Chondrocyte (in vitro differentiated cells): ENCODE measurements around the gene TRAF3. TPM values are rescaled to one million over a fixed set of nuclear protein-coding genes. Genes with fewer than 3 reads are reported as not detected.

Source experiments
- DNase-seq: peaks from one replicate; pipeline ENCODE4 v3.0.0; 2021; ENCODE audit warnings: mixed read lengths, low spot score
- H3K27ac Mint-ChIP-seq: one replicate; pipeline ENCODE4 v1.8.0; 2021; ENCODE audit warnings: mild to moderate bottlenecking, moderate library complexity, mixed read lengths; ENCODE audit not compliant: unreplicated experiment
- H3K27me3 Mint-ChIP-seq: 2 replicates; pipeline ENCODE4 v1.8.0; 2021; ENCODE audit warnings: low read depth, mixed read lengths
- H3K36me3 Mint-ChIP-seq: 2 replicates; pipeline ENCODE4 v1.8.0; 2021; ENCODE audit warnings: low read depth, mixed read lengths
- H3K4me1 Mint-ChIP-seq: 2 replicates; pipeline ENCODE4 v1.8.0; 2021; ENCODE audit warnings: low read depth, mild to moderate bottlenecking, mixed read lengths
- H3K4me3 Mint-ChIP-seq: one replicate; pipeline ENCODE4 v1.8.0; 2021; ENCODE audit warnings: mild to moderate bottlenecking, moderate library complexity, mixed read lengths; ENCODE audit not compliant: unreplicated experiment
- H3K9me3 Mint-ChIP-seq: 2 replicates; pipeline ENCODE4 v1.8.0; 2021; ENCODE audit warnings: low read depth, mixed read lengths
- CTCF ChIP-seq: fragments of 200-600 bp; sonication (generic); IDR thresholded peaks from 2 replicates; pipeline ENCODE4 v1.5.0; 2021; ENCODE audit warnings: antibody characterized with exemption, mild to moderate bottlenecking, moderate library complexity
- total RNA-seq: library from RNA; stranded (reverse); gene quantifications from 3 replicates; pipeline ENCODE4 v1.2.1, GENCODE V29; 2021

Gene TRAF3
- total RNA-seq, 1 donor from 2014 or later = 20.1 TPM

- no peaks in the 10 kb centered on the region for H3K27me3 Mint-ChIP-seq
- no peak for TF ChIP-seq CTCF
- DNase-seq = no peak
- H3K36me3 Mint-ChIP-seq = peaks cover 2% of the 10 kb centered on the region
- no peaks in the 10 kb centered on the region for H3K9me3 Mint-ChIP-seq
- no peaks in the 10 kb centered on the region for H3K4me1 Mint-ChIP-seq
- H3K27ac Mint-ChIP-seq = no peak overlapping the region
- H3K4me3 Mint-ChIP-seq = no peak overlapping the region
Observed at GRCh38 chr14:102749393-102750305, 27.6 kb upstream of the TRAF3 start.

GRCh38 chr14:102750376-102750775 is 26.9 kb upstream of the TRAF3 start:
- H3K27me3 Mint-ChIP-seq = no peaks in the 10 kb centered on the region
- DNase-seq = no peak
- no peak overlapping the region for H3K27ac Mint-ChIP-seq

GRCh38 chr14:102751088-102751487 is 26.2 kb upstream of the TRAF3 start:
- Mint-ChIP-seq H3K27me3 (no peaks in the 10 kb centered on the region), H3K27ac (no peak overlapping the region), H3K36me3 (peaks cover 4% of the 10 kb centered on the region), H3K4me3 (no peak overlapping the region), H3K4me1 (no peaks in the 10 kb centered on the region), H3K9me3 (no peaks in the 10 kb centered on the region)
- no peak for TF ChIP-seq CTCF
- no peak for DNase-seq

More at GRCh38 chr14:102750376-102750775, 26.9 kb upstream of the TRAF3 start:
- no peak overlapping the region for H3K4me3 Mint-ChIP-seq
- H3K9me3 Mint-ChIP-seq = no peaks in the 10 kb centered on the region
- no peak for TF ChIP-seq CTCF
- no peaks in the 10 kb centered on the region for H3K4me1 Mint-ChIP-seq
- H3K36me3 Mint-ChIP-seq = peaks cover 4% of the 10 kb centered on the region

GRCh38 chr14:102752239-102752847 is 24.9 kb upstream of the TRAF3 start:
- no peaks in the 10 kb centered on the region for H3K9me3 Mint-ChIP-seq
- no peak overlapping the region for H3K4me3 Mint-ChIP-seq
- H3K27ac Mint-ChIP-seq = no peak overlapping the region
- H3K36me3 Mint-ChIP-seq = peaks cover 2% of the 10 kb centered on the region
- no peak for TF ChIP-seq CTCF
- H3K4me1 Mint-ChIP-seq = no peaks in the 10 kb centered on the region
- no peaks in the 10 kb centered on the region for H3K27me3 Mint-ChIP-seq
- no peak for DNase-seq

GRCh38 chr14:102754370-102755262 is 22.6 kb upstream of the TRAF3 start:
- Mint-ChIP-seq H3K36me3 (peaks cover 2% of the 10 kb centered on the region), H3K27me3 (no peaks in the 10 kb centered on the region), H3K4me3 (no peak overlapping the region), H3K9me3 (no peaks in the 10 kb centered on the region), H3K4me1 (no peaks in the 10 kb centered on the region), H3K27ac (no peak overlapping the region)
- TF ChIP-seq CTCF = no peak
- no peak for DNase-seq
